Activated CD4-positive, alpha-beta T cell treated with anti-CD3 and anti-CD28 coated beads for 4 hours (primary cell): ENCODE data around the gene SBNO1.
"Not testable (repeated sequence)": the region's sequence is repeated elsewhere in the genome, so short reads cannot be mapped to it uniquely, and the experiment has no call there.

ENCODE experiments used
- DNase-seq, 2 donors: peaks; one replicate each; pipeline ENCODE4 v3.0.0-alpha.2; 2020

Gene SBNO1

GRCh38 chr12:123388177-123388950 lies 23.7 kb upstream of the SBNO1 start:
- DNase-seq, result peak; percentile 67 to 70

GRCh38 chr12:123387508-123388176 lies 23.0 kb upstream of the SBNO1 start:
- DNase-seq, result no peak

GRCh38 chr12:123385536-123385935 lies 20.9 kb upstream of the SBNO1 start:
- not testable (repeated sequence) for DNase-seq

GRCh38 chr12:123384994-123385376 lies 20.3 kb upstream of the SBNO1 start:
- no peak for DNase-seq

- peak in 1 of 2 donors; percentile 11 for DNase-seq
Measured at GRCh38 chr12:123384318-123384993, 19.8 kb upstream of the SBNO1 start.

- DNase-seq, result no peak
Measured at GRCh38 chr12:123382684-123383083, 18.0 kb upstream of the SBNO1 start.

- DNase-seq, result no peak
Measured at GRCh38 chr12:123379391-123379790, 14.7 kb upstream of the SBNO1 start.

- not testable (repeated sequence) for DNase-seq
Measured at GRCh38 chr12:123372415-123372814, 7.8 kb upstream of the SBNO1 start.

- not testable (repeated sequence) for DNase-seq
Measured at GRCh38 chr12:123371667-123372368, 7.2 kb upstream of the SBNO1 start.

GRCh38 chr12:123369229-123369628 lies 4.6 kb upstream of the SBNO1 start:
- no peak for DNase-seq

GRCh38 chr12:123368431-123368830 lies 3.8 kb upstream of the SBNO1 start:
- DNase-seq, result not testable (repeated sequence)

- DNase-seq, result no peak
Measured at GRCh38 chr12:123367511-123367910, 2.9 kb upstream of the SBNO1 start.

GRCh38 chr12:123365025-123365917 lies 624 bp upstream of the SBNO1 start:
- peak; percentile 96 to 98 for DNase-seq

GRCh38 chr12:123363740-123364531 lies 711 bp downstream of the SBNO1 start:
- peak; percentile 20 to 31 for DNase-seq

GRCh38 chr12:123363390-123363739 lies 1.3 kb downstream of the SBNO1 start:
- no peak for DNase-seq

- DNase-seq, result no peak
Measured at GRCh38 chr12:123358035-123358434, 6.6 kb downstream of the SBNO1 start.

- no peak for DNase-seq
Measured at GRCh38 chr12:123356159-123356670, 8.4 kb downstream of the SBNO1 start.

- DNase-seq, result no peak
Measured at GRCh38 chr12:123354600-123354999, 10.0 kb downstream of the SBNO1 start.

- no peak for DNase-seq
Measured at GRCh38 chr12:123351349-123351748, 13.3 kb downstream of the SBNO1 start.

GRCh38 chr12:123346946-123347345 lies 17.7 kb downstream of the SBNO1 start:
- no peak for DNase-seq

GRCh38 chr12:123344086-123344485 lies 20.6 kb downstream of the SBNO1 start:
- no peak for DNase-seq
